ENCODE results near the gene PKIG.

Gene PKIG

DNA sequence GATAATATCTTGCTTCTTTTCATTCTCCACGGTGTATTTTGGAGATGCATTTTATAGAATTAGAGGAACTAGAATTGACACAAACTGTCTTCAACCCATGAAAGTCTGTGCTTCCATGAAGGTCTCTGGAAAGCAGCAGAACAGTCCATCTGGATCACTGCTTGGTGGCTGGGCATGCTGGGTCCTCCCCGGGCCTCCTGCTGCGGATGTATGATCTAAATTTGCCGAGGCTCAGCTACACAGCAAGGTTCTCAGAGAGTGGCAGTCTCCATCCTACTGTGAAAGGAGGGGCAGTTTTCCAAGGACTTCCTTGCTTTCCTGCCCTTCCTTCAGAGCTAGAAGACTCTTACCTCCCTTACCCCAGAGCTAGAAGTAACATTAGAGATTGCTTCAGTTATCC lies 15.1 kb downstream of the PKIG start:
- DNase-seq = no peak

DNA sequence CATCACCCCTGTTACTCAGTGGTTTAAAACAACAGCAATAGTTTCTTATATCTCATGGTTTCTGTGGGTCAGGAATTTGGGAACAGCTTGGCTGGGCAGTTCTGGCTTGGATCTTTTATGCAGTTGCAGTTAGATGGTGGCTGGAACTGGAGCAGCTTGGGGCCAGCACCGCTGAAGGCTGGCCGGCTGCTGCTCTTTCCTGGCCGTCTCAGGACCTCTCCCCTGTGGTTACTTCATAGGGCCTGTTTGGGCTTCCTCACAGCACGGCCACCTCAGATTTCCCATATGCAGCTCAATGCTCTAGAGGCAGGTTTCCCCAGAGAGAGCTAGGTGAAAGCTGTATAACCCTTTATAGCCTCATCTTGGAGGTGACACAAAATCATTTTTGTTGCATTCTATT lies 15.6 kb downstream of the PKIG start:
- DNase-seq = no peak

DNA sequence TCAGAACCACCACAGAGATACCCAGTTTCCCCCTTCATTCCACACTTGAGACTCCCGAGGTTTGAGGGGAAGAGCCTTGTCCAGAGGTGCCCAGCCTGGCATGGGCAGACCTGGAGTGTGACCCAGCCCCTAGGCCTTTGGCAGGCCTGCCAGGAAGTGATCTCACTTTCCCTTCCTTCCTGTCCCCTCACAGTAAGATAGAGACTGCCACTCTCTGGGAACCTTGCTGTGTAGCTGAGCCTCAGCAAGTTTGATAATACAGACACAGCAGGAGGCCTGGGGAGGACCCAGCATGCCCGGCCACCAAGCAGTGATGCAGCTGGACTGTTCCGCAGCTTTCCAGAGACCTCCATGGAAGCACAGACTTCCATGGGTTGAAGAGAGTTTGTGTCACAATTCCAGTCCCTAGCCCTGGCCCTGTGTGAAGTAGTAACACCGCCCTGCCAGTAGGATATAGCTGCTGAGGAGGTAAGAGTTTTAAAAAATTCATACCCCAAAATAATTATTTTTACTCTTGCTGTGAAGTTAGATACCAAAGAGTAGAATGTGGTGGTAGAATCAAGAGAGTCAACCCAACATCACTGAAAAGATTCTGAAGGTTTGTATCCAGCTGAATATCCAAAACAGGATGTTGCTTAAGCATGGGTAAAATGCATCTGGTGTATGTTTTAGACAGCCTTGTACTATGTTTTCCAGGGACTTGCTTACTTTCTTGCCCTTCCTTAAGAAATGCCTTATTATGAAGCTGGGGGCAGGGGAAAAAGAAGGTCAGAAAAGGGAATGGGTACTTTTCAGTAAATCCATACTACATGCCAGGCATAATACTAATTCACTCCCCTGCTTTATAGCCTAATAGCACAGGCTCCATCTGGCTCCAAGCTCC lies 16.3 kb downstream of the PKIG start:
- DNase-seq = no peak

DNA sequence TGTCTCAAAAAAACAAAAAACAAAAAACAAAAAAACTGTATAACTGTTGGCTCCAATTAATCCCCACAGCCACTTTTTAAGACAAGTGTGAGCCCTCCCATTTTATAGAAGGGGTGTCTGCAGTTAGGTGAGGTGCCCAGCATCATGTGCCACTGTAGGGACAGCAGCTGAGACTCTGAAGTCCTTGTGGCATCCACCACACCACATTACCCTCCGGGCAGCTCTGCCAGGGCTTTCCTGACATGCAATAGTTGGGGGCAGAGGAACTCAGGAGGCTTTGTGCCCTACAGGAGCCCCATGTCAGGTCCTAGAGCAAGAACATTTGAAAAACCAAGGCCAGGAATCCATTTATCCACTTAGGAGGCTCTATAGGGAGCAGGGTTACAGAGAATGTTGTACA lies 17.3 kb downstream of the PKIG start:
- no peak for DNase-seq

DNA sequence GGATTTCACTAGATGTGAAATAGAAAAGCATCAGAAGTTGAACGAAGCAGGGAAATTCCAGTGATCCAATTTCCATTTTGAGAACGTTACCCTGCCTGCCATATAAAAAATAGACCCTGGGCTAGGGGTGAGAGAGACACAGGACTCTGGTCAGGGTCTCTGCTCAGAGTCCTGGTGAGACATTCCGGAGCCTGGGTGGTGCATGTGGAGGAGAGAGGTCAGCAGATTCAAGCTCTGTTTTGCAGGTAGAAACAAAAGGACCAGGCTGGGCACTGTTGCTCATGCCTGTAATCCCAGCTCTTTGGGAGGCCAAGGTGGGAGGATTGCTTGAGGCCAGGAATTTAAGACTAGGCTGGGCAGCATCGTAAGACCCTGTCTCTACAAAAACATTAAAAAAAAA lies 17.9 kb downstream of the PKIG start:
- no peak for DNase-seq

DNA sequence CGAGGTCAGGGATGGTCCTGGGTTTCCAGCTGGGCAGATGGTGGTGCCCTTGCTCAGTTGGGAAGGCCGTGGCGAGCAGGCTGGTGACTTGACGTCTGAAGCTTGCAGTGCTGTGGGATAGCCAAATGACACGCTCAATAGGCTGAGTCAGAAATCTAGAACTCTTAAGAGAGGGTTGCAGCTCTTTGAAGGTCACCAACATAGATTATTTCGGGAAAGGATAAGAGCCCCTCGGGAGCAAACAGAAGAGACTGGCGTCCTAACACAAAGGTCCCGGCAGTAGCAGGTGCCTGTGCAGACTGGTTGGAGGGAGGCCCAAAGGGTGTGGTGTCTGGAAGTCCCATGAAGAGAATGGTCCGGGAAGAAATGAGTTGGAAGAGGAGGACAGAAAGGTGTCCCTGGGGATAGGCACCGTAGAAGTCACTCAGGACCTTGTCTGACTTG lies 18.4 kb downstream of the PKIG start:
- DNase-seq = no peak

DNA sequence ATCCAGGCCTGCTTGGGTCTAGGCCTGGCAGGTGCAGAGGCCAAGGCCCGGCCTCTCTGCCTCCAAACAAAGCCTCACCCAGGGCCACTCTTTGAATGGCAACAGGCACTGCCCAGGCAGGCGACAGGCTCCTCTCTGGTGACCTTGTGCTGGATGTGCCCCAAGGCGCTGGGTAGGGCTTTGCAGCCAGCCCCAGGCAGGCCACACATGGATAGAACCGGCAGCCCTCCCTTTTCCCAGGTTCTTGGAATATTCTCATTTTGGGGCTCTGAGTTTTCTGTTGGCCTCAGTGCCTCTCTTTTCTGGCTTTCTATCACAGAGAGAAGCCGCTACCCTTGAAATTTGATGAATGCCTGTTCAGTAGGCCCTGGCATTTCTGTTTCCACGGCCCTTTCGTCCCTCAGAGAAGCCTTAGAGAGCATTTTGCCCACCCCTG lies 18.9 kb downstream of the PKIG start:
- no peak for DNase-seq

DNA sequence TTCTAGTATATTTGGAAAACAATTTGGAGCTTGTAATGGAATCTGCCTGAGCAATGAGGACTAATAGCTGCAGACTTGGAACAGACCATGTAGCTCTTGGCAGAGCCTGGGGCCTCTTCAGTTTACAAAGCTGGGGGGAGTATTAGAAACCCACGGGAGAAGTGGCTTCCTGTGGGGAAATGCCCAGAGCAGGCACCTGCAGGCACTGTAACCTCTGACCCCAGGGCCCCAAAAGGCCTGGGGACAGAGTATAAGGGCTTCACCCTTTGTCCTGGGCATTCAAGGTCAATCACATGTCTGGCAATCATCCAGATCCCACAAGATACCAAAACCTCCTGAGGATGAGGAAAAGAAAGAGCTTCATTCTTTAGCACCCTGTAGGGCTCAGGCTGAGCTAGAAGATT lies 19.4 kb downstream of the PKIG start:
- DNase-seq = peak; percentile 40

DNA sequence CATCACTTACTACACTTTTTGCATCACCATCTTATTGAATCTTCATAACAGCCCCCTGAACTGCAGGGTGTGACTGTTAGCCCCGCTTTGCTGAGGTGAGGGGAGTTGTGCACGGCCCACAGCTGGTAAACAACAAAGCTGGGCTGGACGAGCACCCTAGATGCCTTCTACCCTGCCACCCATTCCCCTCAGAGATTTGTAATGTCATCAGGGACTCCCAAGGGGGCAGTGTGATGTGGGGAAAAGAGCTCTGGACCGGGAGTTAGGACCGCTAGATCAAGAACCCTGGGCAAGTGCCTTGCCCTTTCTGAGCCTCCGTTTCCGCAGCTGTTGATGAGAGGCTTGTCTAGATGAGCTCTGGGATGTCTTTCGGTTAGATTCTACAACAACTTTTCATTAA lies 20.9 kb downstream of the PKIG start:
- no peak for DNase-seq

DNA sequence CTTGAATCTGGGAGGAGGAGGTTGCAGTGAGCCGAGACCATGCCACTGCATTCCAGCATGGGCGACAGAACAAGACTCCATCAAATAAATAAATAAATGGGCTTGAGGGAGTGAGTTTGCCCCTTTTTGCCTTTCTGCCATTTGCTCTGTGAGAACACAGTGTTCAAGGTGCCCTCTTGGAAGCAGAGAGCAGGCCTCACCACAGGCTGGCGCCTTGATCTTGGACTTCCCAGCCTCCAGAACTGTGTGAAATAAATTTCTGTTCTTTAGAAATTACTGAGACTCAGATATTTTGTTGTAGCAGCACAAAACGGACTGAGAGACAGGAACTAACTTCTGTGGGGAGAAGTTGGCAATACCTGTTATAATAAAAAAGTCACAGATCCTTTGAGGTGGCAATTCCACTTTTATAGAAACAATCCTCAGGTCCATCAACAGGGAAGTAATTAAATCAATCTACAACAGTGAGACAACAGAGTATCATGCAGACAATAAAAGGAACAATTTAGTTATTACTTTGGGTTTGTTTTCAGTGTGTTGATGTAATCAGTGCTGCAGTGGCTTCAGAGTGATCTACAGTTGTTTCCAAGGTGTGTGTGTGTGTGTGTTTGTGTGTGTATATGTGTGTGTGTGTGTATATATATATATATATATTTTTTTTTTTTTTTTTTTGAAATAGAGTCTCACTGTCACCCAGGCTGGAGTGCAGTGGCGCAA lies 24.5 kb downstream of the PKIG start:
- DNase-seq = no peak

DNA sequence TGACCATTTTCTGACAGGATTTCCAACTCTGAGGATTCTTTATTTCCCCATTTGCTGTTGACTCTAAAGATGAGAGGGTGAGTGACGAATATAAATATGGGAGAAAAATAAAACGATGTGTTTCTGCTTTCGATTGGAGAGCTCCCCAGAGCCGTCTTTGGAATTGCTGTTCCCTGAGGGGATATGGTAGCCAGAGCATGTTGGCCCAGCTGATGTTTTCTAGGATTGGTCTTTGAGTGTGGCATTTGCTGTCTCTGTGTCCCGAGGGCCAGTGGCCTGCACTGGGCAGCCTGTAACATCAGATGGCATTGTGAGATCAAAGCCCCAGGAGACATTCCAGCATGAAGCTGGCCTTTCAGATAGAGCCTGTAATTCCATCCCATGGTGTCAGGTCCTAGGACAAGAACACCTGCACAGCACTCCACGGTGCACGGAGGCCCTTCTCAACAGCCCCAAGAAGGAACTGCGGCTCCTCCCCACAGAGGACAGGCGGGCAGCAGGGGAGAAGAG lies 26.7 kb downstream of the PKIG start:
- no peak for DNase-seq

DNA sequence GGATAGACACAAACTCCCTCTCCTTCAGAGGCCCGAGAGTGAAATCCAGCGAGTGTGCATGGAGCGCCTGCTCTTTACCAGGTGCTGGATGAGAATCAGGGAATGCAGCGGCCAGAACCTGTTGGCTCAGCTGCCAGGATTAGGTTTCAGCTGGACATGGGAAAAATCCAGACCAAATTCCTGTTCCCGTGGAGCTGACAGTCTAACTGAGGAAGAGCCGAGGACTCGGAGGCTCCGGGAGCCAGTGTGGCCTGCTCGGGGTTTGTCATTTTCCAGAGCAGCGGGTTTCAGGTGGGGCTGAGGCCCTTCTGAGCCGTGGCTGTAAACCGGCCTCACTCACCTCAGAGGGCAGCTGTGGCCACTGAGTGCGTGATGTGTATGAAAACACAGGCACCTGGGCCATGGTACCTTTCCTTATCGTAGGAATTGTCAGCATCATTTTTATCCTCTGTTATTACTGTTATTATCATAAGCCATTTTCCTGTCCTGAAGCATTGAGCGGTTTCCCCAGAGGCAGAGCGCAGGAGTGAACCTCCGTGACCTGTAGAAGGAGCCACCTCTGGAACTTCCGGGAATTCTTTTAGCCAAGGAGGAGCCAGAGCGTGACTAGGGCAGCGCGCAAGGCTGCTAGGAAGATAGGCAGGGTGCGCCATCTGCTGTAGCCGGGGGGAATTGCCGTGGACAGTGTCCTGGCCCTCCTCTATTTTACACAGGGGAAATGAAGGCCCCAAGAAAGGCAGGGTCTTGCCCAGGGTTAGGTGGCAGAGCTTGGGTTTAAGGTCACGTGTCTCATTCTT lies 27.3 kb downstream of the PKIG start:
- peak; percentile 86 for DNase-seq

DNA sequence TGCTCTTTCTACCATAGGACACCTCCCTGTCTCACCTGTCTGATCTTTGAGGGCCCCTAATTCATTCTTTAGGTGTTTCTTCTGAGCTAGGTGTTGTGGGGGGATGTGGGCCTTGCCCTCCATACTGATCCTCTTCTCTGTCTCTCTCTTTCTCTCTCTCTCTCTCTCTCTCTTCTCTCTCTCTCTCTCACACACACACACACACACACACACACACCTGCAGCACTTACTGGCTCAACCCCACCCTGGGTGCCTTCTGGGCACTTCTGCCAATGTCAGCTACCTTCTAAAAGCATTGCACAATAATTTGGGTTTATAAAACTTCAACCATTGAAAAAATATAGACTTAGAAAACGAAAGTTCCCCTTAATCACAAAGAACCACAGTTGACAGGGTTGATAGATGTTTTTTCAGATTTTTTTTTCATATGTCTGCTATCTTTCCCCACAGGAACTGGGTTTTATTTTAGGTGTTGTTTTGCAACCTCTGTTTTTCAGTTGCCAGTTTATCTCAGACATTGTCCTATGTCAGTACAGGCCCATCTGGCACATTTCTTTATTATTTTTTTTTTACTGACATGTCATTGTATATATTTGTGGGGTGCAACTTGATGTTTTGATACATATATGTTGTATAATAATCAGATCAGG lies 28.1 kb downstream of the PKIG start:
- DNase-seq = no peak

DNA sequence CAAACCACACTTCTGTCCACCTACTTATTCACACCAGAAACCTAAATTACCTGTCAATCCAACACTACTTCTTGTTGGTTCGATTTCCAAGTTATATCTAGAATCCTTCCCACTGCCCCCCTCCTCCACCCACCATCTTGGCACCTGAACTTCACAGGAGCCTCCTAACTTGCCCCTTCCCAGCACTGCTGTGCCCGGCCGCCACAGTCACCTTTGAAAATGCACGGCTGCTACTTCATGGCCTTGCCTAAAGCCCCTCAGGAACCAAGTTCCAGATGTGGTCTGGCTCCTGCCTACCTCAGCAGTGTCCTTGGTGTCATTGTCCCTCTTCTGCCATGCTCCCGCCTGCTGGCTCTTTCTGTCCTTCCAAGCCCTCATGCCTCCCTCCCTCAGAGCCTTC lies 31.2 kb downstream of the PKIG start:
- no peak for DNase-seq

DNA sequence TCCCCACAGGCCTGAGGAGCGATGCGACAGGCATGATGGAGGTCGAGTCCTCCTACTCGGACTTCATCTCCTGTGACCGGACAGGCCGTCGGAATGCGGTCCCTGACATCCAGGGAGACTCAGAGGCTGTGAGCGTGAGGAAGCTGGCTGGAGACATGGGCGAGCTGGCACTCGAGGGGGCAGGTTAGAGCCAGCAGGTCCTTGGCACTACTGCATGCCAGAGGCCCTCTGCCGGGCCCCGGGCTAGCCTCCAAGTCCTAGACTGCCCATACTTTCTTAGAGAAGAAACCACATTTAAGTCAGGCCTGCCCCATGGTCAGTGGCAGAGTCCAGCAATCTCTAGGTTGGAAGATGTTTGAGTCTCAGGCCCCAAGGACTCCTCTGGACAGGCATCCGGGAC lies 32.1 kb downstream of the PKIG start:
- no peak for DNase-seq

DNA sequence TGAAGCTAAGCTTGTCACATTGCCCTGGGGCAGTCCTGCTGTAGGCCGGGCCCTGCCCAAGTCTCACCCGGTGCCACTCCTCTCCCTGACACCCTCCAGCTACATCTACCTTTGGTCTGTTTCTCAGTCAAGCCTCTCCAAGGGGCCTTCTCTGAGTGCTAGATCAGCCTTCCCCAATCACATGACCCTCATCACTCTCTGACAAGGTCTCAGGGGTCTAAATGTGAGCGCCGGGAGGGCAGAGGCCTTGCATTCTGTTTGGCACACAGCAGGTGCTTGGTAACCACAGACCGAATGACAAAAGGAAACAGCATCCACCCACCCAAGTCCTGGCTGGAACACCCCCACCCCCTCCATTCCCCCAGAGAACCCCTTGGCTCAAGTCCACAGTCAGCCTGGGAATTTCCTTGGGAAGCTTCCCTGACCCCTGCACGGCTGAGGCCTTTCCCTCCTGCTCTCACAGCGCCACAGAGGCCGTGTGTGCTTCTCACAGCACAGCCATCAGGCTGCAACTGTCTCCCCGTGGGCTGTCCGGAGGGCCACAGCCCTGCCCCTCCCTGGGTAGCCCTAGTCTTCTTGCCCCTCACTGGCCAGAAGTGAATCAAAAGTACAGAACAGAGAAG lies 32.9 kb downstream of the PKIG start:
- DNase-seq = no peak

DNA sequence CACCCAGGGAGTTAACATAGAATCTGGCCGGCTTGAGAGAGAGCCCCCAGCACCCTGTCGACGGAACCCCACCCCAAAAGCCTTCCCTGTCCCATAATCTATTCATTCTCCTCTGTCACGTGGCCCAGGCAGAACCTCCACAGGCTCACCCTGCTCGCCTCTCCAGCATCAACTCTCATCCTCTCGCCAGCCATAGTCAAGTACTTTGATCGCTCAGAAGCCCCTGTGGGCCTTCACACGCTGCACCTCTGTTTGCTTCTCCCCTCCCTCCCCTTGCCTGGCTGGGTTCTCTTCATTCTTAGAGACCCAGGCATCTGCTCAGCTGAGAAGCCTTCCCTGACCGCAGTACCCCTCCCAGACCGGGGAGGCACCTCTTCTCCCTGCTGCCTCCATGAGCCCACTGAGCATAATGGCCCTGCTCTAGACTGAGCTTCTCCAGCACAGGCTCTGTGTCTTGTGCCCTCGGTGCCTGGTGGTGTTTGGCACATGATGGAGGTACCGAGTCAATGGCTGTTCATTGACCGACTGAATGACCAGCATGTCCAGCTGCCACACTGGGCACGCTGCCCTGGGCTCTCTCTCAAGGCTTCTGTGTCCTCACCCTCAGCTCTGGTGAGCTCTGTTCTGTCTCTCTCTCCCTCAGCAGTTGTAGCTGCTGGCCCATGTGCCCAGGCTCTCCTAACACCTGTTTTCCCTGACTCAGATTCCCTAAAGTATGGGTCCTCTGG lies 33.7 kb downstream of the PKIG start:
- no peak for DNase-seq

DNA sequence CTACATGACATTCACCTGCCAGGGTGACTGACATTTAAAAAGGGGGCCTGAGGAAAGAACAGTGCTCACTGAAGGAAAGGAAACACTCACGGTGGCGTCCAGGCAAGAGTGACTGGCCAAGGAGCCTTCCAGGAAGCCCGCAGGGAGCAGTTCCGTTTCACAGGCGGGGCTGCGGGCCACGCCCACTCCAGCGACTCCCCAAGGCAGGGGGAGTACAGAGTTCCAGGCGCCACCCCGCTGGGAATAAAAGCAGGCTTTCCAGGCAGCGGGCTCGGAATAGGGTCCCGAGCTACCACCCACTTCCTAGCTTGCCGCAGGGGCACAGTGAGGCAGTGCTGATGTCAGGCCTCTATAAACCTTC lies 34.2 kb downstream of the PKIG start:
- no peak for DNase-seq

DNA sequence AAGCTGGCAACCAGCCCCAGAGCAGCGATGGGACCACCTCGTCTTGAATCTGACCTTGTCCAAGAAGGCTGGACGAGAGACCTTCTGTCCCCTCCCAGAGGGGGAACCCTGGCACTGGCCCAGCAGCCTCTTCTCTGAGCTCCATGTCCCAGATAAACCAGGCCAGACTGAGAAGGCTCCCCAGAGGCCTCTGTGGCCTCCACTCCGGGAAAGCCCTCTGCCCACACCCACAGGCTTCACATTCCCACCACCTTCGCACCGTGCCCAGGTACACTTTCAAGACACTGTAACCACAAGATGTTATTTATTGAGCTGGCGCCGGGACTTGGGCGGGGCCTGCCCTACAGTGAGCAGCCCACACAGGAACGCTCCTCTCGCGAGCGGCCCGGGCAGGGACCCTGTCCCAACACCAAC lies 35.9 kb downstream of the PKIG start:
- no peak for DNase-seq

DNA sequence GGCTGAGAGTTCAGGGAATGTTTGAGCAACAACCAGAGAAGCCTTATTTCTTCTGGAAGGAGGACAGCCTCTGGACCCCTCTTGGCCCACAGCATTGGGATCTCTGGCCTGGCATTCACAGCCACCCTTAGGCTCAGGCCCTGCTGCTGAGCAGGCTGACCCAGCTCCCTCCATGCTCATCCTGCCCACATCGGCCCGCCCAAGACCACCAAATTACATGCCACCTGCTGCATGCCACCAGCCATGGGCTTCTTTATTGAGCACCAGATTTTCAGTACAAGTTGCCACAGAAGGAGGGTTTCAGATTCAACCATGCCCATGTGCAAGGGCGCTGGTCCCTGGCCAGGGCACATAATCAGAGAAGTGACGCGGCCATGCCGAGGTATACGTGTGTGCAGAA lies 36.9 kb downstream of the PKIG start:
- no peak for DNase-seq

DNA sequence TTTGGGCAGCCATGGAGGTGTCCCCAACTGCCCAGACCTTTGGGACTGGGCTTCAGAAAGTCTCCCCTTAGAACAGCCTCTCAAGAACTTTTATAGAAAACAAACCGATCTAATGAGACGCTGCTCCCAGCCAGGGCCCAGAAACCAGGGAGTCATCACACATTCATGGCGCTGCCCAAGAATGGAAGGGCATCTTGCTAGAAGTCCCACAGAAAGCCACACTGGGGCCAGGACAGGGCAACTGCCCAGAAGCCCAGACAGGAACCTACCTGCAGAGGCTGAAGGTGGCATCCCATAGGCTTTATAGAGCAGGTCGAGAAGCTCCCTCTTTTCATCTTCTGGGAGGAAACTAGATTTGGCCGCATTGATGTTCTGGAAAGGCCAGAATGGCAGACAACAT lies 37.7 kb downstream of the PKIG start:
- no peak for DNase-seq

DNA sequence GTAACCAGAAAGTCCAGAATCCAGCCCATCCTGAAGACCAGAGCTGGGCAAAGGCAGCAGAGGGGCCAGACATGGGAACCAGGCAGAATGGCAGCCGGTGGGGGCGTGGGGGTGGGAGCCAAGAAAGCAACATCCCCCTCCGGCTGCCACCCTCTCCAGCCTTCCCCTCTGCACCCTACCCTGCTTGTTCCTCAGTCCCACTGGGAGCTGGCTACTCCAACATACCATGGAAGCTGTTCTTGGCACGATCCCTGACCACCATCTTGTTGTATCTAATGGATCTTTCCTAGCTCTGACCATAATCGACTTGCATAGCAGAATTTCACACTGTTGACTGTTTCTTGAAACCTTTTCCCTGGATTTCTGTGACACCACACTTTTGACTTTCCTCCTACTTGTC lies 38.9 kb downstream of the PKIG start:
- no peak for DNase-seq

Measured in NCI-H2029 treated with DMSO at 0.1 percent for 48 hours (cell line).